CD4-positive, alpha-beta T cell treated with Interleukin-2 at 100 ng/mL for 4 hours (primary cell): ENCODE results near the gene CUL2.
"Not testable (repeated sequence)": the region's sequence is repeated elsewhere in the genome, so short reads cannot be mapped to it uniquely, and the experiment has no call there.

ENCODE experiments used
- DNase-seq: peaks from one replicate; pipeline ENCODE4 v3.0.0-alpha.2; 2020; ENCODE audit warnings: low spot score

Gene CUL2

GRCh38 chr10:34978080-34978479 lies 112.1 kb downstream of the CUL2 start:
- DNase-seq: no peak

- DNase-seq: not testable (repeated sequence)
Observed at GRCh38 chr10:34976380-34976910, 113.7 kb downstream of the CUL2 start.

GRCh38 chr10:34974364-34975065 lies 115.6 kb downstream of the CUL2 start:
- DNase-seq: not testable (repeated sequence)

- not testable (repeated sequence) for DNase-seq
Observed at GRCh38 chr10:34973757-34974156, 116.4 kb downstream of the CUL2 start.

- not testable (repeated sequence) for DNase-seq
Observed at GRCh38 chr10:34973121-34973520, 117.0 kb downstream of the CUL2 start.

GRCh38 chr10:34972591-34972990 lies 117.5 kb downstream of the CUL2 start:
- not testable (repeated sequence) for DNase-seq

DNA sequence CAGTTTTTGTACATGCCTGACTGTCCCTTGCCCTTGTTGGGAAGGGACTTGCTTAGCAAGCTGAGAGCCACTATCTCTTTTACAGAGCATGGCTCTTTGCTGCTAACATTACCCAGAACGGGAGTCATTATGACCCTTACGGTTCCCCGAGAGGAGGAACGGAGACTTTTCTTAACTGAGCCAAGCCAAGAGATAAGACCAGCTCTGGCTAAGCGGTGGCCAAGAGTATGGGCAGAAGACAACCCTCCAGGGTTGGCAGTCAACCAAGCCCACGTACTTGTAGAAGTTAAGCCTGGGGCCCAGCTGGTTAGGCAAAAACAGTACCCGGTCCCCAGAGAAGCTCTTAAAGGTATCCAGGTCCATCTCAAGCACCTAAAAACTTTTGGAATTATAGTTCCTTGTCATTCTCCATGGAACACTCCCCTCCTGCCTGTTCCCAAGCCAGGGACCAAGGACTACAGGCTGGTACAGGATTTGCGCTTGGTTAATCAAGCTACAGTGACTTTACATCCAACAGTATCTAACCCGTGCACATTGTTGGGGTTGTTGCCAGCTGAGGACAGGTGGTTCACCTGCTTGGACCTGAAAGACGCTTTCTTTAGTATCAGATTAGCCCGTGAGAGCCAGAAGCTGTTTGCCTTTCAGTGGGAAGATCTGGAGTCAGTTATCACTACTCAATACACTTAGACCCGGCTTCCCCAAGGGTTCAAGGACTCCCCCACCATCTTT lies 118.4 kb downstream of the CUL2 start:
- not testable (repeated sequence) for DNase-seq

DNA sequence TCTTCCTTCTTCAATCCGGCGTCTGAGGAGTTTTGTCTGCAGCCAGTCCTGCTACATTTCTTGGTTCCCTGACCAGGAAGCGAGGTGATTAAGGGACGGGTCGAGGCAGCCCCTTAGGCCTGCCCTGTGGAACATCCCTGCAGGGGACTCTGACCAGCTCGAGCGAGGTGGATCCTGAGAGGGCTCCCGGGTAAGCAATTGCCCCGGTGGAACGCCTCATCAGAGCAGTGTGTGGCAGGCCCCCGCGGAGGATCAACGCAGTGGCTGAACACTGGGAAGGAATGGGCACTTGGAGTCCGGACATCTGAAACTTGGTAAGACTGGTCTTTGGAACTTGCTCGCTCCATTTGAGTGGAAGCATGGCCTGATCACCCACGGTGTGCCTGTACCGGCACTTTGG lies 121.0 kb downstream of the CUL2 start:
- DNase-seq: no peak

DNA sequence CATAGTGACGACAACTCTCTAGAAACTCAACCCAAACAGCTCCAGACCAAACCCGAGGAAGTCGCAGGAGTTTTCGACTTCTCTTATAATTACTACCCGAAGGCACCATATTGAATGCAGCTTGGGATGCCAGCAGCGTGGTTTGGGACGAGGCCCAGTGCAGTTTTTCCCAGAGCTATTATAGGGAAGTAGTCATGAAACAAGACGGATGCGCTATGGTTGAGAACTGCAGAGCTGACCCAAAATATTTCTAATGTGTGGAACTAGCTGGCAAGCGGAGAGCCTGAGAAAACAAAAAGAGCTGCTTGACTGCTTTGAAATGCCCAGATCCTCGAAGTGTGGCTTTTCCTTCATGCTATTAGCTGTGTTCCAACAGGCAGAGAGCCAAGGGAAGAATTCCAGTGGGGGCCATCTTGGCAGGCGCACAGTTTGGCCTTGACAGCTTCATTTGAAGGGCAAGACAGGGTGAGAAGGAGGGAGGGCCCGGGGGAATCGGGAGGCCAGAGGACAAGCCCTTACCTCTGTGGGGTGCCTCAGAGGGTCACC lies 122.7 kb downstream of the CUL2 start:
- DNase-seq: no peak

- no peak for DNase-seq
Observed at GRCh38 chr10:34966451-34966850, 123.7 kb downstream of the CUL2 start.

DNA sequence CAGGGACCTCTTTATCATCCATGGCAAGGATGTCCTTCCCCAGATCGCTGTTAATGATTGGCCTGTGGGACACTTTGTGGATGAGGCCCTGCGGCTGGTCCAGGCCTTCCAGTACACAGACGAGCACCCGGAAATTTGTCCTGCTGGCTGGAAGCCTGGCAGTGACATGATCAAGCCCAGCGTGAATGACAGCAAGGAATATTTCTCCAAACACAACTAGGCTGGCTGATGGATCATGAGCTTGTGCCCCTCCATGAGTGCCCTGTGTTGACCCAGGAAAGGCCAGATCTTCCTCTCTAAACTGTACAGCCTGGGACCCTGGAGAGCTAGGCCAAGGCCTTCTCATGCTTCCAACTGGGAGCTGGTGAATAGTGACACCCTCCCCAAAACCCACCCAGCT lies 124.1 kb downstream of the CUL2 start:
- DNase-seq: no peak

DNA sequence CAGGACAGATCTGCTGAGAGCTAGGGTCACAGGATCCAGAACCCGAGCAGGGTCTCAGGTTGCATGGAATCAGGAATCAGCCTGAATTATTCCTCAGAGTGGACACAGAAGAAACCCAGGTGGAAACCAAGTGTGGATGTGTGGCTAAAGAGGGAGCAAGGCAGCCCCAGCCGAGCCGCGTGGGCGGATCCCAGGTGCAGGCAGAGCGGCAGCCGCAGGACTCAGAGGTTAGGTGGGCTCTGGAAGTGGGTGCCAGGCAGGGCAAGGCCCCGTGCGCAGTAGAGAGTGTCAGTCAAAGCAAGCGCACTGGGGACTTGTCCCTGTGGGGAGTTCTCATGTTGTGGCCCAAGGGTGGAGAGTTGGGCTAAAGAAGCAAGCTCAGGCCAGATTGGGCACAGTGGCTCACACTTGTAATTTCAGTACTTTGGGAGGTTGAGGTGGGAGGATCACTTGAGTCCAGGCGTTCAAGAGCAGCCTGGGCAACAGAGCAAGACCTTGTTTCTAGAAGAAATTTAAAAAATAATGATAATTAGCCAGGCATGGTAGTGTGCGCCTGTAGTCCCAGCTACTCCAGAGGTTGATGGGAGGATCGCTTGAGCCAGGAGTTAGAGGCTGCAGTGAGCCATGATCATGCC lies 125.9 kb downstream of the CUL2 start:
- DNase-seq: no peak

- DNase-seq: no peak
Observed at GRCh38 chr10:34962866-34963265, 127.3 kb downstream of the CUL2 start.

- DNase-seq: no peak
Observed at GRCh38 chr10:34960983-34961382, 129.2 kb downstream of the CUL2 start.

DNA sequence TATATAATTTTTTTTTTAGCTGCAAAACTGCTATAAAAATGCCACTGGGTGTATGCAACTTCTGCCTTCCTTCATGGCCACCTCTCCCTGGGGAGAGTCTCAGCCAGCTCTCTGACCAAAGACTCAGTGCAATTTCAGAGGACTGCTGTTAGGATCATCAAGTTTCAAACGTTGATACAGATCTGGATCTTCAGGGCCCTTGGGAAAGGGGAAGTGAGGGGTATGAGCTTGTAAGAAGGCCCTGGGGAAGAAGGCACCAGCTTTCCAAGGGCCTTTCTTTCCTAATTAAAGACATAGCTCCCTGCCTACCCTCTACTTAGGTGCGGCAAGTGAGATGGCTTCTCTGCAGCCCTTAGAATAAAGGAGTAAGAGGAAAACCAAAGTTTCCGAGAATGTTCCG lies 130.4 kb downstream of the CUL2 start:
- no peak for DNase-seq

DNA sequence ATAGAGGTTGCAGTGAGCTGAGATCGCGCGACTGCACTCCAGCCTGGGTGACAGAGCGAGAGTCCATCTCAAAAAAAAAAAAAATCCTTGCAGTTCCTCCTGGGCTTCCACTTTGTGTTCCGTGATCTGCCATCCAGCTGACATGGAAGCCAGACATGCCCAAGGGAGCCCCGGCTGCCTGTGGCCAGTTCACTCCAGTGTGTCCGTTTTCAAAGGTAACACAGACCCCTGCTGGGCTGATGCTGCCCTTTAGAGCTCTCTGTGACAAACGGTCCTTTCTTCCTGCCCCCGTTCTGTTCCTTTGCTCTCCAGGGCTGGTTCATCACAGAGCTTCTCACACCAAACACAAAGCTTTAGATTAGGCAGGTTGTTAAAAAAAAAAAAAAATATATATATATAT lies 130.8 kb downstream of the CUL2 start:
- no peak for DNase-seq
